HG03060 (cell line): ENCODE results near the gene XPC.
A peak's percentile ranks its signal among the peaks of the same experiment; 100 is the strongest.

ENCODE experiments used
- ATAC-seq: cut with Tn5 transposase; IDR thresholded peaks from one replicate; pipeline ENCODE4 v1.9.1; 2021; ENCODE audit warnings: low read depth, moderate number of reproducible peaks; ENCODE audit not compliant: unreplicated experiment

XPC gene

GRCh38 chr3:14150078-14150477 lies 28.3 kb downstream of the XPC start:
- no peak for ATAC-seq

DNA sequence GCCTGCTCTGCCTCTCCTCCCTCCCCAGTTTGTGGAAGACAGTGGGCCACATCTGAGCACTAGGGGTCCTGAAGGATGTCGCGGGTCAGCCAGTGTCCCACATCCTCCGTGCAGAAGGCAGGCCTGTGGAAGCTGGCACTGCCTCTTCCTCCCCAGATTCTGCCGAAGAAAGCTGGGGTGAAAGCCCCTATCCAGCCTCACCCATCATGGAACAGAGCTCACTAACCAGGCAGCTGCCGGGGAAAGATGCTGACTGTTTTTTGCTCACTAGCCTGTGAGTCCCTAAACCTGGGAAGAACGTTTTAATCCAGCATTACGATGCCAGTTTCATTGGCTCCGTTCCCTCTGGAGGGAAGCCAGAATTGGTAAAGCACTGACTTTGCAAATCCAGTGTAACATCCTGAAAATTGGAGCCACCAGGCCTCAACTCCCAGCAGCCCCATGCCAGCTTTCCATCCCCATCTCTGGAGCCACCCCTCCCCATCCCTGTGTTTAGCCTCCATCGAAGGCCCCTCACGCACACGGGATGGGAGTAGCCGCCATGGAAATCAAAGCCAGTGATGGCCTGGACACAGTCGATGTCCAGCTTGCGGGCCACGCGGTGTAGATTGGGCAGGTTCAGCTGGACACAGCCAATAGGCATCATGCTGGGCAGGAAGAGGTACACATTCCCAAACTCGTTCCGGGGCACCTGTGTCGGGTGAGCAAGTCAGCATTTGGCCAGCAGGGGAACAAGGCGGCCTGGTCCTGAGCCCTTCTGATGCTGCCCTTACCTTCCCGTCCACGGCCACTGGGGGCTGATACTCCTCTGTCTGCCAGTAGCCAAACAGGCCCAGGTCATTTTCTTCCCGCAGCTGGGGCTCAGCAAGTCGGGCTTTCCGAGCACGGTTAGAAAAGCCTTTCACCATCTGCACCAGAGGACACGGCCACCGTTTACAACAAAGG lies 30.1 kb downstream of the XPC start:
- no peak for ATAC-seq

DNA sequence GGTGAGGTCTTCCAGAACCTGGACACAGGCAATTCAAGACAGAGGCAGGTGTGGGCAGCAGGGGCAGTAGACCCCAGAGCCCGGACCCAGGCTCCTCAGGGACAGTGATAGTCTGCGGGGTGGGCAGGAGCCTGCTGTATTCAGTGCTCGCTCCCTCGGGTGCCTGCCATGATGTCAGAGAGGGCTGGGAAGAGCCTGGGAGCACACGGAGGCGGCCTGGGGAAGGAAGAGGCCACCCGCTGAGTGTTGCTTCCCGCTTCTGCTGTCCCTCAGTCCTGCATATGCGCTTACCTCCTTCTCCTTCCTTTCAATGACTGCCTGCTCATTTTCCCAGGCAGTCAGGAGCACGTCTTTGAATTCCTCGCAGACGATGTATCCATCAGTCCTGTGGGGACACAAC lies 30.8 kb downstream of the XPC start:
- no peak for ATAC-seq

DNA sequence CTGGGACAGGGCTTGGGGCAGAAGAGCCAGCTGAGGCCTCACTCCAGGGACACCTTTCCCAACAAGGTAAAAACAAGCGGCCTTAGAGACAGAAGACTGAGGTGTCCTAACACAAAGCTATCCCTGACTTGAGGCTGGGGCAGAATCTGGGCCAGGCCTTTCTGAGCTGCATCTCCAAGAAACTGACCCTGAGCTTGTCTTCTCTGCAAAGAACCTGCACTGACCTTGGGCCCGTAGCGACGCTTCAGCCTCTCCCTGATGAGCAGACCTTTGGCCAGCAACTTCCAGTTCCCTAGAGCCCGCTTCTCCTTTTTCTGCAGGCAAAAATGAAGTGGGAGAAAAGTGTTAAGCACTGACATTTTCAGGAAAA lies 31.4 kb downstream of the XPC start:
- no peak for ATAC-seq

- ATAC-seq = no peak
Observed at GRCh38 chr3:14146381-14147065, 31.9 kb downstream of the XPC start.

- no peak for ATAC-seq
Observed at GRCh38 chr3:14145670-14146380, 32.6 kb downstream of the XPC start.

GRCh38 chr3:14145236-14145635 lies 33.2 kb downstream of the XPC start:
- no peak for ATAC-seq

DNA sequence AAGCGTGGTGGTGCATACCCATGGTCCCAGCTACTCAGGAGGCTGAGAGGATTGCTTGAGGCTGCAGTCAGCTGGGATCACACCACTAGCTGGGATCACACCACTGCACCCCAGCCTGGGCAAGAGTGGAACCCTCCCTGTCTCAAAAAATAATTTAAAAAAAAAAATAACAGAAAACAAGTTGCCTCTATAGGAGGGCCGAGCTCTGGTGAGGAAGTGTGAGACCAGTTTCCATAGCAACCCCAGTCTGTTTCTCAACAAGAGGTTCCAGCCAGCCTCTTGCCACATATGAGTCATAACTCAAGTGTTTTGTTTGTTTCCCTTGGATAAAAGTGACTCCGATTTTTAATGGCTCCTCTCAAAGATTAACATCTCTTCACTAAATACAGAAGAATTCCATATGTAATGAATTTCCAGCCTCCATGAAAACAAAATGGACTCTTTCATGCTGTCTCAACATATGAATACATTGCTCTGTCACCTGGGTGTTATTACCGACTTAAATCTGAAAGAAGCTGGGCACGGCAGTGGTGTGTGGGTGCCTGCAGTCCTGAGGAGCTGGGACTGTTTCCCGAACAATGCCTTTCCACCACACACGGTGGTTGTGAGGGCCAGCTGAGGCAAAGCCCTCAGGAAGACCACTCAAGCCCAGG lies 33.9 kb downstream of the XPC start:
- ATAC-seq = peak; percentile 94

DNA sequence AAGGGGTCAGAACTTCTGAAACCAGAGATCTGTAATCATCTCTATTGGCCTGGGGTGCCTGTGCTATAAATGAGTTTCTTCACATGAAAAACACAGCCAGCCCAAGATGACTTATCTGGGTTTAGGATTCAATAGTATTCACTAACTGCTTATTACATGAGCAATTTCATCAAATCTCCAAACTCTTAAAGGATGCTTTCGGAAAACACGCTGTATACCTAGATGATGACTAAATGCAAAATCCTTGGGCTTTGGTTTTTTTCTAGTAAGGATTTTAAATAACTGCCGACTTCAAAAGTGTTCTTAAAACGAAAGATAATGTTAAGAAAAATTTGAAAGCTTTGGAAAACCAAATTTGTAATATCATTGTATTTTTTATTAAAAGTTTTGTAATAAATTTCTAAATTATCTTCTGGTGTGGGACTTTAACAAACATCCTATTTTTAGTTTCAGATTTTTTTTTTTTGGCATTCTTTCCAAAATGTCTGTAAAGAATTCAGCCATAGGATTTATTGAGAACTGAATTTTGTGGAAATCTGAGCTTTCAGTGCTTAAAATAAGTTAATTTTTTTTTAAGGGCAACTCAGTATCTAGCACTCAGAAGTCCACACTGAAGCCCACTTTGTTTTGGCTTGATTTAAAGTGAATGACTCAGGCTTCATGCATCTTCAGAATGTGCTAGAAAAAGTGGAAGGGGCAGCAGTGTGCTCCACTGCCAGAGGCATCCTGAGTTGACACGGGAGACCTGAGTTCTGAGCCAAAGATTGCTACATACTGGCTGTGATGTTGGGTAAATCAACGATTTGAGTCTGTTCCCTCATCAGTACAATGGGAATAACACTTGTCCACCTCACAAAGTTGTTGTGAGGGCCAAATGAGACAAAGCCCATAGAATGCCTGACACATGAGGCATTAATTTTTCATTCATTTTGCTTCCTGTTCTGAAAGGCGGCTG lies 34.9 kb downstream of the XPC start:
- no peak for ATAC-seq

- ATAC-seq = no peak
Observed at GRCh38 chr3:14142567-14143270, 35.7 kb downstream of the XPC start.

- no peak for ATAC-seq
Observed at GRCh38 chr3:14141602-14142341, 36.6 kb downstream of the XPC start.

GRCh38 chr3:14141144-14141543 lies 37.3 kb downstream of the XPC start:
- no peak for ATAC-seq

- no peak for ATAC-seq
Observed at GRCh38 chr3:14140668-14141067, 37.7 kb downstream of the XPC start.

DNA sequence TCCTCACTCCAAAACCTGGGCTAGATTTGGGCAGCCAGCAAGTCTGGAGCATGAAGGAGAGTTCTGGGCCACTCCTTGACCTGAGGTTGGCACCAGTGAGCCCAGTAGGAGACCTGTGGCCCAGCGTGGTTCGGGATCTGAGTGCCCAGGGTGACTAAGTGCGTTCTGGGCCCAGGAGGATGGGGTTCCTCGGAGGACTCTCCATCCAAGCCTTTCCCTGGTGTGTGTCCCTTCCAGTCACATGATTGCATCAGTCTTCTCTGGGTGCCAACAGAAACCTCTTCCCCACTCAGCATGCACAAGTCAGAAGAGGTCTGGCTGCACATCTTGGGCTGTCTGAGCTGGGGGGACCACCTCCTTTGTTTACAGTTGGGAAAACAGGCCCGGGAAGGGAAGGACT lies 38.6 kb downstream of the XPC start:
- ATAC-seq = no peak

DNA sequence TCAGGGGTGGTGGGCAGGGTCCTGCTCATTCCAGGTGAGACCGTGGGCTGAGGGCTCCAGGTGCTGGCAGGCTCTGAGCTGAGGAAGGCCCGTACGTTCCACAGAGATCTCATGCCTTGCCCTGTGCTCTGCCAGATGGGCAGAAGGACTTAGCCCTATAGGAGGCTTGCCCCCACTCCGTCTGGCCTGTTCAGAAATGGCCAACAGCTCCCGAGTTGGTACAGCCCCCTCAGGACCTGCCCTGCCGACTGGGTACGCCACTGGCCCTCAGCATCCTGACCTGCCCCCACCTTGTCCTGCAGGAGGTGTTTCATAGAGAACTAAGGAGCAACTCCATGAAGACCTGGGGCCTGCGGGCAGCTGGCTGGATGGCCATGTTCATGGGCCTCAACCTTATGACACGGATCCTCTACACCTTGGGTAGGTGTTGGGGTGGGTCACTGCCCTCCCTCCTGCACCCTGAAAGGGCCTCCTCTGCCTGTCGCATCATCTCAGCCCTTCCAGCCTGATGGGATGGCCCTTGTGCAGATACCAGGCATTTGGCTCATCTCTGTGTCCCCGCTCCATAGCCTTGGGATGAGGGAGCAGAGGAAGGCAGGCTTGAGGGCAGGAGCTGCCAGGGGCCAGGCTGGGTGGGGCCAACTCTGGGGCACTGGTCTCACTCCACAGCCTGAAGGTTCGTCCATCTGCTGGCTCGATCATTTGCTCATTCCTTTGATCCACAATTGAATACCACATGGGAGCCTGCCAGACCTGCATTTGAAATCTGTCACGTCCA lies 39.3 kb downstream of the XPC start:
- no peak for ATAC-seq

DNA sequence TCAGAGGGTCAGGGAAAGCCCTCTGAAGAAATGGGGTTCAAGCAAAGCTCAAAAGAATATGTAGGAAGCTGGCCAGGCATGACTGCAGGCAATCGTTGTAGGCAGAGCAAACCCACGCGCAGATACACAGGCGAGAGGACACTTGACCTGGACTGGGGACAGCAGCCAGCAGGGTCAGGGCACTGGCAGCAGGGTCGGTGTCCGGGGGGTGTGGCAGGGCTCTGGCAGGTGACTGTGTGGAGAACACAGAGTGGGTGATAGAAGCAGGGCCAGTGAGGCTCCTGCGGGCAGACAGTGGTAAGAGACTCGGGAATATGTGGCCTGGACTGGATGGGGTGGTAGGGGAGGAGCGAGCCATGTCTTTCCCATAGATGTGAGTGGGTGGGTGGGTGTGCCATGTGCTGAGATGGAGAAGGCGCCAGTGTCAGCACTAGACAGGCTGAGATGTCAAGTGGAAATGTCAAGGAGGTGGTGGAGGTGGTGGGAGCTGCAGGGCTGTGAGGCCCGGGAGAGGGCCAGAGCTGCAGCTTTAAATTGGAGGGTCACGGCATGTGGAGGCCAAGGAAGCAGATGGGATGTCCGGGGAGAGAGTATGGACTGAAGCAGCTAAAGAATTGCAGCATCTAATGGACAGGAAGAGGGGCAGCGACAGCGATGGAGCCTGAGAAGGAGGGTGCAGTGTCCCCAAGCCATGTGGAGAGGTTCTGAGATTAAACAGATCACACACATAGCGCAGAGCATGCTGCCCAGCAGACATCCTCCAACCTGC lies 40.1 kb downstream of the XPC start:
- ATAC-seq = no peak

DNA sequence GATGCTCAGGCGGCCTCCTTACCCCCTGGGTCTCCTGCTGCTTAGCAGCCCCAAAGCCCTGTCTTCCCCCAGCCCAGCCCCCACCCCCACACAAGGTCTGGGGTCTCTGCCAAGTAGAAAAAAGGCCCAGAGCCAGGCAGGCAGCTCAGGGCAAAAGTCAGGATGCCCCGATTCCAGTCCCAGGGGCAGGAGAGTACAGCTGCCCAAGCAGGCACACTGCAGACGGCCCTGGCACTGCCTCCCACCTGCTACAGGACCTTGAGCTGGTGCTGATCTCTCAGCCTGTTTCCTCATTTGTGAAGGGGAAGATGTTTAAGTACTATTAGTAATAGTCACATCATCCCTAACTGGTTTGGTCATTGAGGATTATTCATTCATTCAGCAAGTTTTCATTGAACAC lies 41.0 kb downstream of the XPC start:
- no peak for ATAC-seq
